HuH-7 (cell line): ENCODE measurements around the gene MAL.
A peak's percentile ranks its signal among the peaks of the same experiment; 100 is the strongest.

Source experiments
- DNase-seq: peaks from one replicate; pipeline ENCODE4 v3.0.0; 2011; ENCODE audit warnings: low spot score

Gene MAL

GRCh38 chr2:95025406-95026319 is at the start of gene MAL:
MAL (plus strand) TSS chr2:95025708; CDS start chr2:95025793, 85 bp downstream.
- no peak for DNase-seq

- DNase-seq: no peak
Measured at GRCh38 chr2:94977826-94978225, 47.7 kb upstream of the MAL start.

- DNase-seq: no peak
Measured at GRCh38 chr2:94978917-94979316, 46.6 kb upstream of the MAL start.

- DNase-seq: no peak
Measured at GRCh38 chr2:94979406-94980375, 45.8 kb upstream of the MAL start.

GRCh38 chr2:94980406-94980805 is 45.1 kb upstream of the MAL start:
- DNase-seq: no peak

DNA sequence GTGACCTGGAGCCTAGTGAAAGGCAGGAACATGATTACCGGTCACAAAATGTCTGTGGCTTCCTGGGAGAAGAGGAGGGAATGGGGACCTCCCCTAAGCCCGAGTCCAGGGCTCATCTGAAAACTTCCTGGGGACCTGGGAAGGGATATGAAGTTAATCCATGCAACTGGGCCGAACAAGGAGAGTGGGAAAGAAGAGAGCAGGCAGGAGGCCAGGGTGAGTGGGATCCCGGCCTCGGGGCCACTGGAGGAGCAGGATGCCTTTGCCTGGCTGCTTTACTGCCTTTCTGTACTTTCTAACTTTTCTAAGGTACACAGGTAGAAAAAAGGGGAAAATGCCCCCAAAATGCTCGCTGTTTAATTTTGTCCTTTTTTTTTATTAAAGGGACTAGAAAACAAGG is 43.4 kb upstream of the MAL start:
- DNase-seq: no peak

GRCh38 chr2:94982675-94983074 is 42.8 kb upstream of the MAL start:
- DNase-seq: no peak

DNA sequence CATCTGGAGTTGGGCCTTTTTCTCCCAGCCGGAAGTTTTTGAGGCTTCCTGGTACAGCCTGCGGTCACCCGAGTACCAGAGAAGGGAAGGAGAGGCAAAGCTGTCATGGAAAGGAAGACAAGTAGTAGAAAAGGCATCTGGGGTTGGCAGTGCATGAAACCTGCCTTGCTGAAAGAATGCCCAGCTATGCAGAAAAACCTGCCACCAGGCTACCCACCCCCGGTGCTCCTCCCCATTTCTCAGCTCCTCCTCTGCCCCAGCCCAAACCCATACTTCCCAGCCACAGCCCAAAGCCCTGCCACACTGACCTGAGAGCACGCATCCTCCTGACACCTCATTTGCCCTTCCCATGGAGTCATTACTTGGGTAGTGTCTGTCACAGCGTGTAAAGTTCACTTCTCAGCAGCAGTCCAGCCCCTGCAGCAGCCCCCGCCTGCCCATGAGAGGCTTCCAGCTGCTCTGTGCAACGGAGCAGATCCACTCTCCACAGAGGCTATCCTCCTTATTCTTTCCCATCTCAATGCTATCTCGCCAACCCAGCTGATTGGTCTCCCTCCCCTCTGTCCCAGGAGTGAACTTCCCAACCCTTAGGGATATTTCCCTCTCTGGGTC is 40.4 kb upstream of the MAL start:
- no peak for DNase-seq

- no peak for DNase-seq
Measured at GRCh38 chr2:94985636-94986035, 39.9 kb upstream of the MAL start.

GRCh38 chr2:94986392-94986963 is 39.0 kb upstream of the MAL start:
- peak; percentile 77 for DNase-seq

- DNase-seq: no peak
Measured at GRCh38 chr2:94987074-94988020, 38.2 kb upstream of the MAL start.

DNA sequence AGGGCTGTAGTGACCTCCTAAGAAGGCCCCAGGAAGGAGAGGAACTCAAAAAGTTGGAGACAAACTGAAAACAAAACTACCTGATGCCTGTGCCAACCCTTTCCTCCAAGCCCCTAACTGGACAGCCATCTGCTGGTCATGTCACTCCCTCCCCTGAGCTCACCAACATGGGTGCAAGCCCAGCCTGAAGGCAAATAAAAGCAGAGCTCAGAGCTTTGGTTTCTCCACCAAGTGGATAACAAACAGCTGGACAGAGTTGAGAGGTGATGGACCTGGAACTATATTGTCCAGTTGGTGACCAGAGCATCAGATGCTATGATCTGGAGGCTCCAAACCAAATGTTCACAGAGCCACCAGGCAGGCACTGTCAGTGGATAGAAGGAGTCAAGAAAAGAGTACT is 34.6 kb upstream of the MAL start:
- DNase-seq: no peak

- DNase-seq: no peak
Measured at GRCh38 chr2:94992360-94992759, 33.1 kb upstream of the MAL start.

GRCh38 chr2:94993176-94994062 is 32.1 kb upstream of the MAL start:
- DNase-seq: no peak

GRCh38 chr2:94994063-94994913 is 31.2 kb upstream of the MAL start:
- no peak for DNase-seq

GRCh38 chr2:94994914-94995552 is 30.5 kb upstream of the MAL start:
- no peak for DNase-seq

DNA sequence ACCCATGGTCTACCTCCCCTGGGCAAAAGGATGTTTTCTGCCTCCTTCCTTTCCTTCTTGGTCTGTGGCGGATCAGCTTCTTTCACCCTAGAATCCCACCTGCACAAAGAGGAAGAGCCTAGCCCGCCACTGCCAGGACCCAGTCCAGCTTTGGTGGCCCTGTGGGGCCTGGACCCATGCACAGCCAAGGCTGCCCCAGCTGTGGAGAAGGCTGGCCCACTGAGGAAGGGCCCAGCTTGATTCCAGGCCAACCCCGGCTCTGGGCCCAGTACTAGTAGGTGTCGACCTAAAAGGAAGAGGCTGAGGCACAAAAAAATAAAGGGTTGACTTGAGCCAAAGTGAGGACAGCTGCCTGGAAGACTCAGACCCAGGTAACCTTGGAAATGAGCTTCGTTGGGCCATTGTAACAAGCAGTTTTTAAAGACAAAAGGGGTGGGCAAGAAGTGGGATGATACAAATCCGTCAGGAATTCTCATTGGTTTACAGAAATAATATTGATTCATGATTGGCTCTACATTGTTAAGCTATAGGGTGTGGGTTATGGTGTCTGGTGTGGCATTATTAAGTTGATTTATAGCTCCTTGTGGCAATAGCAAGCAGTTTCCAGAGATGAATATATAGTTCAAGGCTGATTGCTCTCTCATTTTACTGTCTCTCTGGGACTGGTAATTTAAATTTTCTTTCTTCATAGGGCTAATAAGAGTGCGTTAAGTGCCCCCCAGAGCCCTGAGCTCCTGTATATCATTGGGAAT is 29.8 kb upstream of the MAL start:
- DNase-seq: no peak
